ENCODE data around the gene PARK7.
A peak's percentile ranks its signal among the peaks of the same experiment; 100 is the strongest.

PARK7 gene

DNA sequence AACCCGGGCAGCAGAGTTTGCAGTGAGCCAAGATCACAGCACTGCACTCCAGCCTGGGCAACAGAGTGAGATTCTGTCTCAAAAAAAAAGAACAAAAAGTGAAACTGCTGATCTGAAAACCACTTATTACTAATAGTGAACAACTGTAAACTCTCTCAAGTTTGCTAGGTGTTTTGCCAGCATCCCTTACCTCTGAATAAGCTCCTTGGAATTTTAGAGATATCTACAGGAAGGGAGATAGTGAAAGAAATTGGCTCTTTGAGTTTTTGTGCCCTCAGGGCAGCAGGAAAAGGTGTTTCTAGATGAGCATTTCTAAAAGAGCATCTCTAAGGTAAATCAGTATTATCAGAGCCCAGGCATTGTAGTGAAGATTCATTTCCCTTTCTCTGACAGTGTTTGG, 27.1 kb downstream of the PARK7 start:
- DNase-seq (ENCODE audit: low spot score) = peak; percentile 68
- H3K27ac ChIP-seq = peak overlapping the region; percentile 74
- TF ChIP-seq, protein P1, sequence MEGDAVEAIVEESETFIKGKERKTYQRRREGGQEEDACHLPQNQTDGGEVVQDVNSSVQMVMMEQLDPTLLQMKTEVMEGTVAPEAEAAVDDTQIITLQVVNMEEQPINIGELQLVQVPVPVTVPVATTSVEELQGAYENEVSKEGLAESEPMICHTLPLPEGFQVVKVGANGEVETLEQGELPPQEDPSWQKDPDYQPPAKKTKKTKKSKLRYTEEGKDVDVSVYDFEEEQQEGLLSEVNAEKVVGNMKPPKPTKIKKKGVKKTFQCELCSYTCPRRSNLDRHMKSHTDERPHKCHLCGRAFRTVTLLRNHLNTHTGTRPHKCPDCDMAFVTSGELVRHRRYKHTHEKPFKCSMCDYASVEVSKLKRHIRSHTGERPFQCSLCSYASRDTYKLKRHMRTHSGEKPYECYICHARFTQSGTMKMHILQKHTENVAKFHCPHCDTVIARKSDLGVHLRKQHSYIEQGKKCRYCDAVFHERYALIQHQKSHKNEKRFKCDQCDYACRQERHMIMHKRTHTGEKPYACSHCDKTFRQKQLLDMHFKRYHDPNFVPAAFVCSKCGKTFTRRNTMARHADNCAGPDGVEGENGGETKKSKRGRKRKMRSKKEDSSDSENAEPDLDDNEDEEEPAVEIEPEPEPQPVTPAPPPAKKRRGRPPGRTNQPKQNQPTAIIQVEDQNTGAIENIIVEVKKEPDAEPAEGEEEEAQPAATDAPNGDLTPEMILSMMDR (conservative IDR thresholded peaks at IDR 0.05; ENCODE audit: low read depth) = no peak
- ChIA-PET CTCF (no interaction called here), POLR2A (ENCODE audit: low non-redundant PET) (no interaction called here)

DNA sequence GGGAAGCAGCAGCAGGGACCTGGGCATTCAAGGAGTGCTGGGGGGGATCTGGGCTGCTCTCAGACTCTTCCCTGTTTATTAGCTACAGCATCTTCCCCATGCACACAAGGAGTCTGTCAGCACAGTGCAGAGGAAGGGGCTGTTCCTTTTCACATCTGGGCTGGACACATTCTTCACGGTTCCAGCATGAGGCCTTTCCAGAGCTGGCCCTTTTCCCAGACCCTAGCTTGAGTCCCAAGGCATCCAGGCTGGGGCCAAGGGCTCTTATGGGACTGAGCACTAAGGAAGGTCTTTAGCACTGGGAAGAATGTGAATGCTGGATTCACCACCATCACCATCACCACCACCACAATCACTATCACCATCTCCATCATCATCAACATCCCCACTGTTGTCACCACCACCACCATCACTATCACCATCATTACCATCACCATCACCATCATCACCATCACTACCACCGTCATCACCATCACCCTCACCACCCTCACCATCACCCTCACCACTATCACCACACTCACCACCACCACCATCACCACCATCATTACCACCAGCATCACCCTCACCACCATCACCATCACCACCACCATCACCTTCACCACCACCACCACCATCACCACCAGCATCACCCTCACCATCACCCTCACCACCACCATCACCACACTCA, 28.4 kb downstream of the PARK7 start:
- ChIA-PET CTCF (no interaction called here), POLR2A (ENCODE audit: low non-redundant PET) (no interaction called here)
- no peak for DNase-seq (ENCODE audit: low spot score)
- peak overlapping the region; percentile 46; the same call in 1 of the 2 replicates for H3K27ac ChIP-seq
- TF ChIP-seq, protein P1 (conservative IDR thresholded peaks at IDR 0.05; ENCODE audit: low read depth) = no peak

DNA sequence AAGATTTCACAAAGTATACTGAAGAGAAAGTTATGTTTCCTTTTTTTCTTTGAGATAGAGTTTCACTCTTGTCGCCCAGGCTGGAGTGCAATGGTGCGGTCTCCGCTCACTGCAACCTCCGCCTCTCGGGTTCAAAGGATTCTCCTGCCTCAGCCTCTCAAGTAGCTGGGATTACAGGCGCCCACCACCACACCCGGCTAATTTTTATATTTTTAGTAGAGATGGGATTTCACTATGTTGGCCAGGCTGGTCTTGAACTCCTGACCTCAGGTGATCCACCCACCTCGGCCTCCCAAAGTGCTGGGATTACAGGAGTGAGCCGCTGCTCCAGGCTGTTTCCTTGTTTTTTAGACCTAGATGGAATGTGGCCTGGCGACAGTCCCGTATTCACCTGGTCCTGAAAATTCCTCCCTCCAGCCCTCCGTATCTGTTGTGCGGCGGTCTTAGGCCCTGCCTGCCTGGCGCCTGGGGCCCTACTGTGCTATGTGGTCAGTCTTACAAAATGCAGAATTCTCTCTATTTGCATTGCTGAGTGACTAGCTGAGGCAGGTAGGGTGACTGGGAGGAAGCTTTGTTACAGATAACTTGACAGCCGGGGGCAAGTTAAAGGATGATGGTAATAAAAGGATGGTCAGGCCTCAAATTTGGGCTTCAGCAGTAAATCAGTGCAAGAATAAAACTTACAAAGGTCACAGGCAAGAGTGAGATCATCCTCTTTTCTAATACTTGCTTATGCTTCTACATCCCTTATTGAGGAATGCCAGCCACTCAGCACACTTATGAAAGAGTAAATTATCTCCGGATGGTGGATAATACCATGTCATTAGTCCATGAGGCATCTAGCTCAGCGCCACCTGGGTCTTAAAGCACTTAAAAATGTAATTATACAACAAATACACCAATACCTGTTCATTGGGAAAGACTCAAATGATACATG, 30.3 kb downstream of the PARK7 start:
- DNase-seq (ENCODE audit: low spot score) = no peak
- ChIA-PET POLR2A (ENCODE audit: low non-redundant PET) (no interaction called here), CTCF (interaction anchor here (0.7 kb wide), 2 partner anchors 355 to 400 kb away, joined by 3 read pairs; no protein-coding TSS in a partner anchor)
- TF ChIP-seq, protein P1 (conservative IDR thresholded peaks at IDR 0.05; ENCODE audit: low read depth) = no peak
- H3K27ac ChIP-seq = peak overlapping the region; percentile 25

DNA sequence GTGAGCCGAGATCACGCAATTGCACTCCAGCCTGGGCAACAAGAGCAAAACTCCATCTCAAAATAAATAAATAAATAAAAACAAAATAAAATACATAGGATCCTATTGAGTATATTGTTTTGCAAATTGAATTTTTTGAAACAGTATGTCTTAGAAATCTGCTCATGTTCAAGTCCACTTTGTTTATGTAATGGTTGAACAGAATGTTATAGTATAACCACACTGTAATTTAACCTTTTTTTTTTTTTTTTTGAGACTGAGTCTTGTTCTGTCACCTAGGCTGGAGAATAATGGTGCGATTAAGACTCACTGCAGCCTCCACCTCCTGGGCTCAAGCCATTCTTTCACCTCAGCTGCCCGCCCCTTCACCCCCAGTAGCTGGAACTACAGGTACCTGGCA, 31.4 kb downstream of the PARK7 start:
- TF ChIP-seq, protein P1 (conservative IDR thresholded peaks at IDR 0.05; ENCODE audit: low read depth) = no peak
- no peak overlapping the region for H3K27ac ChIP-seq
- POLR2A ChIA-PET (ENCODE audit: low non-redundant PET) = no interaction called here
- no peak for DNase-seq (ENCODE audit: low spot score)
- CTCF ChIA-PET = no interaction called here

DNA sequence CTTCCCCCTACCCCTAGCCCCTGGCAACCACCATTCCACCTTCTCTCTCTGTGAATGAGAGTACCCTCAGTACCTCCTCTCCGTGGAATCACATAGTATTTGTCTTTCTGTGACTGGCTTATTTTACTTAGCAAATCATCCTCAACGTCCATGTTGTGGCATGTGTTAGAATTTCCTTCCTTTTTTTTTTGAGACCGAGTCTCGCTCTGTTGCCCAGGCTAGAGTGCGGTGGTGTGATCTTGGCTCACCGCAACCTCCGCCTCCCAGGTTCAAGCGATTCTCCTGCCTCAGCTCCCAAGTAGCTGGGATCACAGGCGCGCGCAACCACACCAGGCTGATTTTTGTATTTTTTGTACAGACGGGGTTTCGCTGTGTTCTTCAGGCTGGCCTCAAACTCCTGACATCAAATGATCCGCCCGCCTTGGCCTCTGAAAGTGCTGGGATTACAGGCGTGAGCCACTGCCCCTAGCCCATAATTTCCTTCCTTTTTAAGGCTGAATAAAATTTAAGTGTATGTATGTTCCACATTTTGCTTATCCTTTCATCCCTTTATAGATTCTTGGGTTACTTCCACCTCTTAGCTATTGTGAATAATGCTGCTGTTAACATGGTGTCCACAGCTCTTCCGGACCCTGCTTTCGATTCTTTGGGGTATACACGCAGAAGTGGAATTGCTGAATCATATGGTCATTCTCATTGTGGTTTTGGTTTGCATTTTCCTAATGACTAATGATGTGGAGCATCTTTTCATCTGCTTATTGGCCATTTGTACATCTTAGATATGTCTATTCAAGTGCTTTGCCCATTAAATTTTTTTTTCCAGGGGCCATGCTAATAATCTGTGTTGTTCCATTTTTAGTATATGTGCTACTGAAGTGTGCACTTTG, 32.3 kb downstream of the PARK7 start:
- TF ChIP-seq, protein P1 (conservative IDR thresholded peaks at IDR 0.05; ENCODE audit: low read depth) = no peak
- DNase-seq (ENCODE audit: low spot score) = no peak
- ChIA-PET CTCF (no interaction called here), POLR2A (ENCODE audit: low non-redundant PET) (no interaction called here)
- no peak overlapping the region for H3K27ac ChIP-seq

DNA sequence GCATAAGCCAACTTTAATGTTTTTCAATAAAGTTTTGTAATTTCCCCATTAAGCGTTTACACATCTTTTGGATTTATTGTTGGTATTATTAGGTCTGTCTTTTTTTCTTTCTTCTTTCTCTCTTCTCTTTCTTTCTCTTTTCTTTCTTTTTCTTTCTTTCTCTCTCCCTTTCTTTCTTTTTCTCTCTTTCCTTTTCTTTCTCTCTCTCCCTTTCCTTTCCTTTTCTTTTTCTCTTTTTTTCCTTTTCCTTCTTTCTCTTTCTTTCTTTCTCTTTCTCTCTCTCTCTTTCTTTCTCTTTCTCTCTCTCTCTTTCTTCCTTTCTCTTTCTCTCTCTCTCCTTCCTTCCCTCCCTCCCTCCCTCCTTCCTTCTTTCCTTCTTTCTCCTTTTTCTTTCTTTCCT, 33.3 kb downstream of the PARK7 start:
- TF ChIP-seq, protein P1 (conservative IDR thresholded peaks at IDR 0.05; ENCODE audit: low read depth) = no peak
- H3K27ac ChIP-seq = no peak overlapping the region
- DNase-seq (ENCODE audit: low spot score) = no peak
- POLR2A ChIA-PET (ENCODE audit: low non-redundant PET) = no interaction called here
- CTCF ChIA-PET = no interaction called here

All from RWPE1 (cell line).